Omental fat pad (tissue), 4 donors: ENCODE measurements around the gene MMP17. TPM values are rescaled to one million over a fixed set of nuclear protein-coding genes. Genes with fewer than 3 reads are reported as not detected.
A peak's percentile ranks its signal among the peaks of the same experiment; 100 is the strongest.

Source experiments
- ATAC-seq: fragments of 150-250 bp; one replicate; pipeline ENCODE4 v1.9.1; 2016; ENCODE audit warnings: mild to moderate bottlenecking, moderate library complexity; ENCODE audit not compliant: low FRiP score
- DNase-seq: peaks from one replicate; pipeline ENCODE4 v3.0.0-alpha.2; 2019; ENCODE audit warnings: low spot score
- small RNA-seq: library from RNA; depleted of rRNA; stranded (forward); fragments of <200 nt; gene quantifications from one replicate; pipeline ENCODE3, GENCODE V24; 2016
- total RNA-seq, 4 donors: library from RNA; depleted of rRNA; stranded (reverse); fragments of >200 nt; gene quantifications; one replicate each; pipeline ENCODE4 v1.1.0, GENCODE V29; 2016
- TF ChIP-seq, protein P1 (sequence below), 3 donors: fragments of 450-650 bp; IDR thresholded peaks; one replicate each; pipeline ENCODE4 v1.5.1; 2016 to 2017; ENCODE audit warnings: antibody characterized with exemption in 3 of 3, mild to moderate bottlenecking in 3 of 3, moderate library complexity in 2 of 3

Gene MMP17
- total RNA-seq, 4 donors from 2014 or later = 2.3 to 10.9 (median 3.0) TPM

- TF ChIP-seq, protein P1, sequence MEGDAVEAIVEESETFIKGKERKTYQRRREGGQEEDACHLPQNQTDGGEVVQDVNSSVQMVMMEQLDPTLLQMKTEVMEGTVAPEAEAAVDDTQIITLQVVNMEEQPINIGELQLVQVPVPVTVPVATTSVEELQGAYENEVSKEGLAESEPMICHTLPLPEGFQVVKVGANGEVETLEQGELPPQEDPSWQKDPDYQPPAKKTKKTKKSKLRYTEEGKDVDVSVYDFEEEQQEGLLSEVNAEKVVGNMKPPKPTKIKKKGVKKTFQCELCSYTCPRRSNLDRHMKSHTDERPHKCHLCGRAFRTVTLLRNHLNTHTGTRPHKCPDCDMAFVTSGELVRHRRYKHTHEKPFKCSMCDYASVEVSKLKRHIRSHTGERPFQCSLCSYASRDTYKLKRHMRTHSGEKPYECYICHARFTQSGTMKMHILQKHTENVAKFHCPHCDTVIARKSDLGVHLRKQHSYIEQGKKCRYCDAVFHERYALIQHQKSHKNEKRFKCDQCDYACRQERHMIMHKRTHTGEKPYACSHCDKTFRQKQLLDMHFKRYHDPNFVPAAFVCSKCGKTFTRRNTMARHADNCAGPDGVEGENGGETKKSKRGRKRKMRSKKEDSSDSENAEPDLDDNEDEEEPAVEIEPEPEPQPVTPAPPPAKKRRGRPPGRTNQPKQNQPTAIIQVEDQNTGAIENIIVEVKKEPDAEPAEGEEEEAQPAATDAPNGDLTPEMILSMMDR (IDR thresholded peaks at IDR 0.05) = no peak
- ATAC-seq (peak; percentile 87), DNase-seq (peak; percentile 64)
Observed at GRCh38 chr12:131896080-131896810, 68.1 kb downstream of the MMP17 start.

- peak; percentile 51 for DNase-seq
- ATAC-seq = no peak
- TF ChIP-seq, protein P1 (IDR thresholded peaks at IDR 0.05) = no peak
Observed at GRCh38 chr12:131896811-131897270, 68.6 kb downstream of the MMP17 start.

GRCh38 chr12:131897276-131897675 is 69.1 kb downstream of the MMP17 start:
- no peak for DNase-seq
- TF ChIP-seq, protein P1 (IDR thresholded peaks at IDR 0.05) = no peak
- no peak for ATAC-seq

- TF ChIP-seq, protein P1 (IDR thresholded peaks at IDR 0.05) = no peak
- no peak for DNase-seq
Observed at GRCh38 chr12:131897875-131898274, 69.7 kb downstream of the MMP17 start.

DNA sequence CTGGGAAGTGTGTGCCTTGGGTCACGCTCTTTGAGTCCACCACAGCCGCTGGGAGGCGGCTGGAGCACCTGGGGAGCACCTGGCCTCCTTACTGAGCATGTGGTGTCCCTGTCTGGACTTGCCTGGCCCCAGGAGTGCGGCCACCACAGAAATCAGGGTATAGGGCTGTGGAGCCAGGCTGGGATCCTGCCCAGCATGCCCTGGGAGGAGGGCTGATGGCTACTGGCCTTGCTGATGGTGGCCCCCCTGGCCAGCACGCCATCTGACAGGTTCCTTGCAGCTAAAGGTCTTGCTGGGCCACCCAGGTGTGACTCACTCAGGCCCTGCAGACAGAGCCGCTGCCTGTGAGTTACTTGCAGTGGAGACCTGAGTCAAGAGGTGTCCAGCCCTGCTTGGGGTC is 72.2 kb downstream of the MMP17 start:
- TF ChIP-seq, protein P1 (IDR thresholded peaks at IDR 0.05) = no peak
- DNase-seq (no peak), ATAC-seq (no peak)

More at GRCh38 chr12:131897875-131898274, 69.7 kb downstream of the MMP17 start:
- ATAC-seq = no peak

Small RNAs within 50 kb of the gene (small RNA-seq; reads per million reads assigned to genes)
- gene RNA5SP378 (not detected), gene RNU6-1017P (not detected)

Other genes starting within 250 kb of the MMP17 start
- gene SFSWAP, start 117.3 kb upstream of the MMP17 start, total RNA-seq = 10 to 100 TPM; 29.9 to 64.7 (median 45.3) TPM
- gene ULK1, start 66.2 kb downstream of the MMP17 start, total RNA-seq = 10 to 100 TPM in 2 of 4 donors, 1 to 10 TPM in 2; 7.7 to 24.4 (median 9.4) TPM
- gene PUS1, start 100.9 kb downstream of the MMP17 start, total RNA-seq = 10 to 100 TPM; 11.2 to 62.2 (median 17.0) TPM
- gene EP400, start 121.5 kb downstream of the MMP17 start, total RNA-seq = 10 to 100 TPM; 16.1 to 34.2 (median 24.7) TPM